SK-N-MC (cell line): Measurements from ENCODE around the gene ACER1.

Experiments used
- EZH2 ChIP-seq: fragments of 200-600 bp; sonication (generic); IDR thresholded peaks from one replicate; pipeline ENCODE4 v1.6.1; 2017; ENCODE audit warnings: antibody characterized with exemption
- FOXP2 ChIP-seq: optimal IDR thresholded peaks from 2 replicates; pipeline ENCODE3; 2011; ENCODE audit warnings: mild to moderate bottlenecking, moderate library complexity; ENCODE audit not compliant: insufficient read depth; ENCODE audit errors: extremely low read length, control extremely low read depth
- POLR2AphosphoS5 ChIP-seq: IDR thresholded peaks from 2 replicates; pipeline ENCODE4 v1.6.1; 2012; ENCODE audit warnings: mild to moderate bottlenecking, low read depth, low read length, borderline replicate concordance

GRCh38 chr19:6374161-6374709, 40.8 kb upstream of the ACER1 start:
- no peak for TF ChIP-seq POLR2AphosphoS5
- TF ChIP-seq EZH2 = no peak
- no peak for TF ChIP-seq FOXP2
